NB4 (cell line): ENCODE results near the gene PDZD2.
"Not testable (repeated sequence)": the region's sequence is repeated elsewhere in the genome, so short reads cannot be mapped to it uniquely, and the experiment has no call there.

Source experiments
- DNase-seq: peaks from one replicate; pipeline ENCODE4 v3.0.0; 2010; ENCODE audit warnings: low read depth
- H3K4me3 ChIP-seq: one replicate; pipeline ENCODE4 v1.5.1; 2011; ENCODE audit warnings: mild to moderate bottlenecking, low read depth, low read length, moderate library complexity
- CTCF ChIP-seq: IDR thresholded peaks from one replicate; pipeline ENCODE4 v1.5.1; 2012; ENCODE audit warnings: low read depth, low read length
- MAX ChIP-seq: IDR thresholded peaks from 2 replicates; pipeline ENCODE4 v1.6.1; 2011; ENCODE audit warnings: low read depth, low read length
- MYC ChIP-seq: IDR thresholded peaks from 2 replicates; pipeline ENCODE4 v1.6.1; 2011; ENCODE audit warnings: low read depth, low read length
- POLR2A ChIP-seq: IDR thresholded peaks from 2 replicates; pipeline ENCODE4 v1.6.1; 2011; ENCODE audit warnings: mild to moderate bottlenecking; ENCODE audit not compliant: insufficient read length; ENCODE audit errors: extremely low read depth

Gene PDZD2

GRCh38 chr5:32108167-32108566 lies 469.2 kb downstream of the PDZD2 start:
- TF ChIP-seq MYC (no peak), POLR2A (no peak), MAX (no peak), CTCF (no peak)

GRCh38 chr5:32109236-32109635 lies 470.3 kb downstream of the PDZD2 start:
- H3K4me3 ChIP-seq: no peak overlapping the region
- TF ChIP-seq POLR2A (no peak), MAX (no peak), MYC (no peak), CTCF (no peak)
- DNase-seq: no peak

More at GRCh38 chr5:32108167-32108566, 469.2 kb downstream of the PDZD2 start:
- DNase-seq: no peak
- no peak overlapping the region for H3K4me3 ChIP-seq

- no peak overlapping the region for H3K4me3 ChIP-seq
- no peak for DNase-seq
- TF ChIP-seq CTCF (no peak), POLR2A (no peak), MYC (no peak), MAX (no peak)
Measured at GRCh38 chr5:32110111-32110696, 471.3 kb downstream of the PDZD2 start.

GRCh38 chr5:32115985-32116384 lies 477.1 kb downstream of the PDZD2 start:
- H3K4me3 ChIP-seq: no peak overlapping the region
- TF ChIP-seq CTCF: no peak
- TF ChIP-seq MYC: no peak
- no peak for TF ChIP-seq MAX
- no peak for TF ChIP-seq POLR2A
- DNase-seq: peak; percentile 15

- TF ChIP-seq CTCF: no peak
- no peak for TF ChIP-seq MAX
- no peak for TF ChIP-seq MYC
- TF ChIP-seq POLR2A: no peak
- no peak overlapping the region for H3K4me3 ChIP-seq
- DNase-seq: no peak
Measured at GRCh38 chr5:32116574-32117313, 477.8 kb downstream of the PDZD2 start.

- DNase-seq, H3K4me3 ChIP-seq: not testable (repeated sequence)
Measured at GRCh38 chr5:32118922-32119321, 480.0 kb downstream of the PDZD2 start.
